Ishikawa (cell line): ENCODE data around the gene SLX4.

ENCODE experiments used
- CEBPB ChIP-seq: IDR thresholded peaks from 2 replicates; pipeline ENCODE4 v1.6.1; 2012
- CREB1 ChIP-seq: IDR thresholded peaks from 2 replicates; pipeline ENCODE4 v1.6.1; 2012; ENCODE audit warnings: low read depth
- EP300 ChIP-seq: IDR thresholded peaks from 2 replicates; pipeline ENCODE4 v1.6.1; 2012; ENCODE audit warnings: borderline replicate concordance
- FOXM1 ChIP-seq: IDR thresholded peaks from 2 replicates; pipeline ENCODE4 v1.6.1; 2012; ENCODE audit warnings: low read depth, borderline replicate concordance
- NFIC ChIP-seq: IDR thresholded peaks from 2 replicates; pipeline ENCODE4 v1.6.1; 2012
- RAD21 ChIP-seq: IDR thresholded peaks from 2 replicates; pipeline ENCODE4 v1.6.1; 2012; ENCODE audit warnings: low read depth
- TCF12 ChIP-seq: IDR thresholded peaks from 2 replicates; pipeline ENCODE4 v1.6.1; 2012; ENCODE audit warnings: low read depth
- YY1 ChIP-seq: IDR thresholded peaks from 2 replicates; pipeline ENCODE4 v1.6.1; 2012; ENCODE audit warnings: low read depth
- ZBTB7A ChIP-seq: IDR thresholded peaks from 2 replicates; pipeline ENCODE4 v1.6.1; 2012; ENCODE audit warnings: low read depth
- TF ChIP-seq, protein P1 (sequence below): IDR thresholded peaks from 2 replicates; pipeline ENCODE4 v1.6.1; 2012; ENCODE audit warnings: low read depth, mild to moderate bottlenecking
- TF ChIP-seq, protein P2 (sequence below): IDR thresholded peaks from 2 replicates; pipeline ENCODE4 v1.6.1; 2012

DNA sequence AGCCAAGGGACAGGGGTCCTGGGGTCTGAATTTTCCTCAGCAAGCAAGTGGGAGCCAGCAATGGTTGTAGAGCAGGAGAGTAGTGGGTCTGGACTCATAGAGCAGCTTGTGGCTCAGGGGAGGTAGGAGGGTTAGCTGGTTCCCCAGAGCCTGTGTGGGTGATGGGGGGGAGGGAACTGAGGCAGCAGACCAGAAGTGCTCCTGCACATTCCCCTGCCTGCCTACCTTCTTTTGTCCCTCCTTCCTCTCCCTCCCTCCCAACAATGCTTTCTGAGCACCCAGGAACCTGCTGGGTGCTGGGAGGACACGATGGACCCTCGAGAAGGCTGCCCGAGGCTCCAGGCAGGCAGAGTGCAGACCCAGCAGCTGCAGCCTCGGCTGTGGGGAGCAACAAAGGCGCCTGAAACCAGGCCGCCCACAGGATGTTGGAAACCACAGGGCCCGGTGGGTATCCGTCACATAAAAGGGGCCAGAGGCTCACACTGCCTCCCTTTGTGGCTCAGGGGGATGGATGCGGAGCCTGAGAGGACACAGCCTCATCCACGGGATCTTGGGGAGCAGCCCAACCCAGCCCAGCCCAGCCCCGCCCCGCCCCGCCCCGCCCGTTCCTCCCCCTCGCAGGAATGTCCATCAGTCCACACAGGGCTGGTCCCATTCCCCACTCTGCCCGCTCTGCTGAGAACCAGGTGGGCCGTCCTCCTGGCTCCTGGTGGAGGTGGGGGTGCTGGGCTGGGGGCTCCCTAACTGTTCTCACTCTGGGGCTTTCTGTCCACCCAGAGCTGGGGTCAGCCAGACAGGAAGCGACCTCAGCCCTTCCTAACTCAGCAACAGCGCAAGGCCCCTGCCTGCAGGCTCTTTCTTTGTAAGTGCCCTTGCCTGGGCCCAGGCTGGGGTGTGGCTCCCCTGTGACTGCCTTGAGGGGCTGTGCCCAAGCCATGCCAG is 32.5 kb downstream of the SLX4 start:
- TF ChIP-seq EP300 (no peak), CREB1 (no peak), CEBPB (no peak), YY1 (no peak), ZBTB7A (0 out of 2 replicates have a peak, but pooled peaks have one; percentile 37), NFIC (no peak), FOXM1 (no peak), RAD21 (no peak), TCF12 (no peak)
- TF ChIP-seq, protein P1, sequence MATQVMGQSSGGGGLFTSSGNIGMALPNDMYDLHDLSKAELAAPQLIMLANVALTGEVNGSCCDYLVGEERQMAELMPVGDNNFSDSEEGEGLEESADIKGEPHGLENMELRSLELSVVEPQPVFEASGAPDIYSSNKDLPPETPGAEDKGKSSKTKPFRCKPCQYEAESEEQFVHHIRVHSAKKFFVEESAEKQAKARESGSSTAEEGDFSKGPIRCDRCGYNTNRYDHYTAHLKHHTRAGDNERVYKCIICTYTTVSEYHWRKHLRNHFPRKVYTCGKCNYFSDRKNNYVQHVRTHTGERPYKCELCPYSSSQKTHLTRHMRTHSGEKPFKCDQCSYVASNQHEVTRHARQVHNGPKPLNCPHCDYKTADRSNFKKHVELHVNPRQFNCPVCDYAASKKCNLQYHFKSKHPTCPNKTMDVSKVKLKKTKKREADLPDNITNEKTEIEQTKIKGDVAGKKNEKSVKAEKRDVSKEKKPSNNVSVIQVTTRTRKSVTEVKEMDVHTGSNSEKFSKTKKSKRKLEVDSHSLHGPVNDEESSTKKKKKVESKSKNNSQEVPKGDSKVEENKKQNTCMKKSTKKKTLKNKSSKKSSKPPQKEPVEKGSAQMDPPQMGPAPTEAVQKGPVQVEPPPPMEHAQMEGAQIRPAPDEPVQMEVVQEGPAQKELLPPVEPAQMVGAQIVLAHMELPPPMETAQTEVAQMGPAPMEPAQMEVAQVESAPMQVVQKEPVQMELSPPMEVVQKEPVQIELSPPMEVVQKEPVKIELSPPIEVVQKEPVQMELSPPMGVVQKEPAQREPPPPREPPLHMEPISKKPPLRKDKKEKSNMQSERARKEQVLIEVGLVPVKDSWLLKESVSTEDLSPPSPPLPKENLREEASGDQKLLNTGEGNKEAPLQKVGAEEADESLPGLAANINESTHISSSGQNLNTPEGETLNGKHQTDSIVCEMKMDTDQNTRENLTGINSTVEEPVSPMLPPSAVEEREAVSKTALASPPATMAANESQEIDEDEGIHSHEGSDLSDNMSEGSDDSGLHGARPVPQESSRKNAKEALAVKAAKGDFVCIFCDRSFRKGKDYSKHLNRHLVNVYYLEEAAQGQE = no peak
- TF ChIP-seq, protein P2, sequence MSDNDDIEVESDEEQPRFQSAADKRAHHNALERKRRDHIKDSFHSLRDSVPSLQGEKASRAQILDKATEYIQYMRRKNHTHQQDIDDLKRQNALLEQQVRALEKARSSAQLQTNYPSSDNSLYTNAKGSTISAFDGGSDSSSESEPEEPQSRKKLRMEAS = no peak
